Measurements from ENCODE around the gene CDC27. TPM values are rescaled to one million over a fixed set of nuclear protein-coding genes. Genes with fewer than 3 reads are reported as not detected.
"Not testable (repeated sequence)": the region's sequence is repeated elsewhere in the genome, so short reads cannot be mapped to it uniquely, and the experiment has no call there.

CDC27 gene
- total RNA-seq, 1 donor from 2014 or later, result 76.6 TPM

GRCh38 chr17:47135235-47135634 is 53.9 kb downstream of the CDC27 start:
- no peaks in the 10 kb centered on the region for H3K27me3 ChIP-seq (ENCODE audit: low read depth)
- H3K27ac ChIP-seq, result no peak overlapping the region
- TF ChIP-seq, protein P1, sequence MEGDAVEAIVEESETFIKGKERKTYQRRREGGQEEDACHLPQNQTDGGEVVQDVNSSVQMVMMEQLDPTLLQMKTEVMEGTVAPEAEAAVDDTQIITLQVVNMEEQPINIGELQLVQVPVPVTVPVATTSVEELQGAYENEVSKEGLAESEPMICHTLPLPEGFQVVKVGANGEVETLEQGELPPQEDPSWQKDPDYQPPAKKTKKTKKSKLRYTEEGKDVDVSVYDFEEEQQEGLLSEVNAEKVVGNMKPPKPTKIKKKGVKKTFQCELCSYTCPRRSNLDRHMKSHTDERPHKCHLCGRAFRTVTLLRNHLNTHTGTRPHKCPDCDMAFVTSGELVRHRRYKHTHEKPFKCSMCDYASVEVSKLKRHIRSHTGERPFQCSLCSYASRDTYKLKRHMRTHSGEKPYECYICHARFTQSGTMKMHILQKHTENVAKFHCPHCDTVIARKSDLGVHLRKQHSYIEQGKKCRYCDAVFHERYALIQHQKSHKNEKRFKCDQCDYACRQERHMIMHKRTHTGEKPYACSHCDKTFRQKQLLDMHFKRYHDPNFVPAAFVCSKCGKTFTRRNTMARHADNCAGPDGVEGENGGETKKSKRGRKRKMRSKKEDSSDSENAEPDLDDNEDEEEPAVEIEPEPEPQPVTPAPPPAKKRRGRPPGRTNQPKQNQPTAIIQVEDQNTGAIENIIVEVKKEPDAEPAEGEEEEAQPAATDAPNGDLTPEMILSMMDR (IDR thresholded peaks at IDR 0.05), result no peak
- peaks cover 90% of the 10 kb centered on the region for H3K36me3 ChIP-seq
- intact Hi-C loops (cut with DNase I), result no loop called here
- ATAC-seq, result no peak
- no peaks in the 10 kb centered on the region for H3K9me3 ChIP-seq
- H3K4me3 ChIP-seq, result no peak overlapping the region
- no peak for DNase-seq
- H3K4me1 ChIP-seq, result no peaks in the 10 kb centered on the region

- DNase-seq; ATAC-seq; intact Hi-C loops (cut with DNase I); H3K27me3 ChIP-seq (ENCODE audit: low read depth); H3K9me3 ChIP-seq; H3K4me3 ChIP-seq; H3K27ac ChIP-seq; H3K4me1 ChIP-seq: not testable (repeated sequence)
- H3K36me3 ChIP-seq, result peaks cover 90% of the 10 kb centered on the region
Observed at GRCh38 chr17:47134354-47134753, 54.7 kb downstream of the CDC27 start.

GRCh38 chr17:47131761-47132160 is 57.3 kb downstream of the CDC27 start:
- Histone ChIP-seq H3K4me3 (no peak overlapping the region), H3K27me3 (ENCODE audit: low read depth) (no peaks in the 10 kb centered on the region), H3K9me3 (no peaks in the 10 kb centered on the region), H3K4me1 (no peaks in the 10 kb centered on the region), H3K36me3 (peaks cover 90% of the 10 kb centered on the region), H3K27ac (no peak overlapping the region)
- intact Hi-C loops (cut with DNase I), result no loop called here
- no peak for DNase-seq
- TF ChIP-seq, protein P1 (IDR thresholded peaks at IDR 0.05), result no peak
- ATAC-seq, result no peak

DNA sequence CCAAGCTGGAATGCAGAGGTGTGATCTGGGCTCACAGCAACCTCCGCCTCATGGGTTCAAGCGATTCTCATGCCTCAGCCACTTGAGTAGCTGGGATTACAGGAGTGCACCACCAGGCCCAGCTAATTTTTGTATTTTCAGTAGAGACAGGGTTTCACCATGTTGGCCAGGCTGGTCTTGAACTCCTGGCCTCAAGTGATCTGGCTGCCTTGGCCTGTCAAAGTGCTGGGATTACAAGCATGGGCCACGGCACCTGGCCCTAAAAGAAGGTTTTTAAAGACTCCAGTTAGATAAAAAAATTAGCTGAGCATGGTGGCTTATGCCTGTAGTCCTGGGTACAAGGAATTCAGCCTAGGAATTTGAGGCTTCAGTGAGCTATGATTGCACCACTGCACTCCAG is 62.3 kb downstream of the CDC27 start:
- ATAC-seq; DNase-seq; H3K4me1 ChIP-seq; H3K4me3 ChIP-seq; H3K27ac ChIP-seq; H3K9me3 ChIP-seq; H3K27me3 ChIP-seq (ENCODE audit: low read depth); intact Hi-C loops (cut with DNase I): not testable (repeated sequence)
- H3K36me3 ChIP-seq, result peaks cover 94% of the 10 kb centered on the region

- H3K27ac ChIP-seq; H3K9me3 ChIP-seq; H3K4me1 ChIP-seq; H3K4me3 ChIP-seq; DNase-seq; intact Hi-C loops (cut with DNase I); ATAC-seq; H3K27me3 ChIP-seq (ENCODE audit: low read depth): not testable (repeated sequence)
- H3K36me3 ChIP-seq, result peaks cover 87% of the 10 kb centered on the region
Observed at GRCh38 chr17:47123262-47123661, 65.8 kb downstream of the CDC27 start.

- Histone ChIP-seq H3K36me3 (peaks cover 70% of the 10 kb centered on the region), H3K27me3 (ENCODE audit: low read depth) (no peaks in the 10 kb centered on the region), H3K27ac (no peak overlapping the region), H3K4me3 (no peak overlapping the region), H3K9me3 (no peaks in the 10 kb centered on the region), H3K4me1 (no peaks in the 10 kb centered on the region)
- TF ChIP-seq, protein P1 (IDR thresholded peaks at IDR 0.05), result no peak
- DNase-seq (no peak), ATAC-seq (no peak)
- intact Hi-C loops (cut with DNase I), result no loop called here
Observed at GRCh38 chr17:47120521-47121095, 68.5 kb downstream of the CDC27 start.

DNA sequence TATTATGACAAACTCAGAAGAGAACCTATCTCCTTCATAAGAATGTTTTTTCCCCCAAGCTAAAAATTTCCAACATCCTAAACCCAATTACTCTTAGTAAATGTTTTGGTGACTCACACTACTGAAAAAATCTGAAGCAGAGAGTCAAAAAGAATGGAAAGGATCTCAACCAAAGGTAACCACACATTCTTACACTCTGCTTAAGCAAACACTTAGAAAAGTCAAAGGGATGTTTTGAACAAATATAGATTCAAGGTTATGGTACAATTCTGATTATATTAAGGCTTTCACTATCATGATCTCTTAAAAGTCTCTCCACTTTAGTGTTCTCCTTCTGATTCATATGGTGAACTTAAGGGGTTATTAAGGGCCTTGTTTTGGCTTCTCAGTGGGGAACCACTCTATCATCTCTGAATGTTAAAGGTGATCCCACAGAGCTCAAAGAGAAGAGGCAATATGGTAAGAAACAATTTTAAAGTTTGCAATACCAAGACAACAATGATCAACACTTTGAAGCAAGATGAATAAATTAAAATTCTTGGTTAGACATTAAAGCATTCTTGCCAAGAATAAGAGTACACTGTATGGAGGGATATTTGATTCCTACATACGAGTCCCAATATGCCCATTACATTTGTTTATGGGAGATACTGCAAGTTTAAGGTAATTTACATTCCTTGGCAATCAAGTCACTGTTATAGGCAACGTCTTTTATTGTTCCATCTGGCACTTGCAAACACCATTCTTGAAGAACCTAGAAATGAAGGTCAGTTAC is 69.2 kb downstream of the CDC27 start:
- H3K36me3 ChIP-seq, result peaks cover 63% of the 10 kb centered on the region
- TF ChIP-seq, protein P1 (IDR thresholded peaks at IDR 0.05), result no peak

More for the DNA sequence above, 69.2 kb downstream of the CDC27 start:
- intact Hi-C loops (cut with DNase I), result no loop called here
- no peak for DNase-seq
- H3K27me3 ChIP-seq (ENCODE audit: low read depth), result no peaks in the 10 kb centered on the region
- no peaks in the 10 kb centered on the region for H3K4me1 ChIP-seq
- ATAC-seq, result peak; percentile 52 to 89
- no peaks in the 10 kb centered on the region for H3K9me3 ChIP-seq
- H3K27ac ChIP-seq, result no peak overlapping the region
- no peak overlapping the region for H3K4me3 ChIP-seq
